Esophagus muscularis mucosa (tissue), 4 donors: Measurements from ENCODE around the gene BCAP29. TPM values are rescaled to one million over a fixed set of nuclear protein-coding genes. Genes with fewer than 3 reads are reported as not detected.
A peak's percentile ranks its signal among the peaks of the same experiment; 100 is the strongest.

Source experiments
- DNase-seq: peaks from one replicate; pipeline ENCODE4 v3.0.0-alpha.2; 2017; ENCODE audit errors: extremely low spot score
- H3K27ac ChIP-seq, 4 donors: fragments of 200-600 bp; sonication (generic); replicated peaks in 1 of 4; 1 replicate in 3 of 4; 2 replicates in 1 of 4; pipeline ENCODE4 v1.5.1; 2016 to 2019; ENCODE audit warnings: mild to moderate bottlenecking in 1 of 4
- H3K27me3 ChIP-seq, 4 donors: fragments of 200-600 bp; sonication (generic); one replicate each; pipeline versions ENCODE4 v1.5.1 to v1.6.0; 2016 to 2019
- H3K36me3 ChIP-seq, 4 donors: fragments of 200-600 bp; sonication (generic); one replicate each; pipeline ENCODE4 v1.5.1; 2016 to 2019
- H3K4me1 ChIP-seq, 4 donors: fragments of 200-600 bp; sonication (generic); one replicate each; pipeline ENCODE4 v1.5.1; 2016 to 2019
- H3K4me3 ChIP-seq, 4 donors: fragments of 200-600 bp; sonication (generic); 1 replicate in 2 of 4; 2 replicates in 2 of 4; pipeline ENCODE4 v1.5.1; 2016 to 2019; ENCODE audit warnings: mild to moderate bottlenecking in 4 of 4, moderate library complexity in 1 of 4
- H3K9me3 ChIP-seq, 4 donors: fragments of 200-600 bp; sonication (generic); 1 replicate in 3 of 4; 2 replicates in 1 of 4; pipeline ENCODE4 v1.5.1; 2016 to 2019
- EP300 ChIP-seq: sonication (generic); formaldehyde crosslinking; IDR thresholded peaks from one replicate; pipeline ENCODE4 v1.6.1; 2017; ENCODE audit warnings: antibody characterized with exemption
- POLR2A ChIP-seq: fragments of 450-650 bp; IDR thresholded peaks from one replicate; pipeline ENCODE4 v1.6.1; 2017; ENCODE audit warnings: antibody characterized with exemption, moderate library complexity, mild to moderate bottlenecking, low read depth
- POLR2AphosphoS5 ChIP-seq, 2 donors: sonication (generic); formaldehyde crosslinking; IDR thresholded peaks; one replicate each; pipeline ENCODE4 v1.6.1; 2017; ENCODE audit warnings: antibody characterized with exemption in 2 of 2
- whole genome bisulfite sequencing: methylation state at CpG from one replicate; pipeline ENCODE4 v1.1.5; 2018; 5-methylcytosine and 5-hydroxymethylcytosine counted together
- intact Hi-C: fragments of 100-400 bp; cut with DNase I; formaldehyde crosslinking; loops from one replicate; pipeline ENCODE4 v1.15.1; 2023
- total RNA-seq, 4 donors: library from RNA; depleted of rRNA; stranded (reverse); fragments of >200 nt; gene quantifications; one replicate each; pipeline versions ENCODE4 v1.1.0 to v1.2.1, GENCODE V29; 2016
- TF ChIP-seq, protein P1 (sequence below), 3 experiments: fragments of 200-600 bp in 2 of 3; fragments of 450-650 bp in 1 of 3; sonication (generic) in 2 of 3; IDR thresholded peaks; one replicate each; pipeline ENCODE4 v1.5.1; 2017 to 2019; ENCODE audit warnings: antibody characterized with exemption in 3 of 3, mild to moderate bottlenecking in 2 of 3, moderate library complexity in 1 of 3

The BCAP29 gene
- total RNA-seq, 4 donors from 2014 or later, result 89.8 to 116 (median 107) TPM

DNA sequence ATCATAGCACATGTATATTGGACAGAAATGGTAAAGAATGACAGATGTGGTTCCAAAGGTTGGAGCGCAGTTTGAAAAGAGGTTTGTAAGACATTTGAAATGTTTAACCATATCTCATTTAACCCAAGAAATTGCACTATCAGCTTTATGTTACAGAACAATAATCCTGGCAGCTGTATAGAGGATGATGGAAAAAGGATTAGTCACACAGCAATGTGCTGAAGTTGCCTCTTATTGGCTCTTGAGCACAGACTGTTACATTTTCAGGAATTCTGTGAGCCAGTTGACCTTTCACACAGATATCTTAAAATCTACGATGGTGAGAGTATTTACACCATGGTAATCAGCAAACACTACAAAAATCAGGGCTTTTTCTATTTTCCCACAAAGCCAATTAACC, 20.2 kb upstream of the BCAP29 start:
- no peak for DNase-seq
- intact Hi-C loops, result loop anchor here (10.0 kb wide), 2 partner anchors 165 to 315 kb away; no protein-coding TSS in a partner anchor
- peaks cover 28 to 44% (median 37%) of the 10 kb centered on the region in 4 donors for H3K4me1 ChIP-seq
- peaks cover 0 to 30% (median 15%) of the 10 kb centered on the region in 4 donors for H3K36me3 ChIP-seq
- H3K27ac ChIP-seq, result peak overlapping the region in 1 of 4 donors; percentile 36
- H3K9me3 ChIP-seq, result no peaks in the 10 kb centered on the region
- 67% methylated on average over 2 of the region's 2 CpGs for WGBS
- no peak for TF ChIP-seq POLR2A
- H3K4me3 ChIP-seq, result no peak overlapping the region
- H3K27me3 ChIP-seq, result no peaks in the 10 kb centered on the region

DNA sequence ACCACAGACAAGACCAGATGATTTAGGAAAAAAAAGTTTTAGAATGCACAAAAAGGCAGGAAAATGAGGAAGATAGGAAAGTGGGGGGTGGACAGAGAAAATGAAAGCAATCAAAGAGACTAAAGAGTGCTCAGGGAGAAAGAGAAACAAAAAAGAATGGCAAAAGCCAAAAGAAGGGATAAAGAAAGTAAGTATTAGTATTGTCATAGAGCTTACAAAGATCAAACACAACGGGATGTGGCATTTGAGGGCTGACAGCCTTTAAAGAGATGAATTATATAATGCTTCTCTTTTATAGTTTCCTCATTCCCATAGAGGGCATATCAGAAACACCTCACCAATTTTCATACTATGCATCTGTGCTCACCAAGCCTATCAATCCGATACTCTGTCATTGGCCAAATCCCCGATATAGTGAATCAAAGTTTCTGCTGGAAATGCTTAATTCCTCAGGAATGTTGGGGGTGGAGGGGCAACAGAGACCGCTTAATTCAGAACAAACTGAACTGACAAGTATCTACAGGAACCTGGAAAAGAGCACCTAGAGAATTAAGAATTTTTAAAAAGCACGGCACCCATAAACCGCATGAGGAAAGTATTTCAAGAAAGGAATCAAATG, 19.0 kb upstream of the BCAP29 start:
- intact Hi-C loops, result loop anchor here (10.0 kb wide), 2 partner anchors 164 to 314 kb away; no protein-coding TSS in a partner anchor
- Histone ChIP-seq H3K27me3 (no peaks in the 10 kb centered on the region), H3K36me3 (peaks cover 0 to 19% (median 9%) of the 10 kb centered on the region in 4 donors), H3K9me3 (no peaks in the 10 kb centered on the region), H3K4me3 (no peak overlapping the region), H3K4me1 (peaks cover 30 to 53% (median 44%) of the 10 kb centered on the region in 4 donors), H3K27ac (no peak overlapping the region)
- no peak for DNase-seq
- 73% methylated on average over 6 of the region's 6 CpGs for WGBS
- TF ChIP-seq, protein P1, sequence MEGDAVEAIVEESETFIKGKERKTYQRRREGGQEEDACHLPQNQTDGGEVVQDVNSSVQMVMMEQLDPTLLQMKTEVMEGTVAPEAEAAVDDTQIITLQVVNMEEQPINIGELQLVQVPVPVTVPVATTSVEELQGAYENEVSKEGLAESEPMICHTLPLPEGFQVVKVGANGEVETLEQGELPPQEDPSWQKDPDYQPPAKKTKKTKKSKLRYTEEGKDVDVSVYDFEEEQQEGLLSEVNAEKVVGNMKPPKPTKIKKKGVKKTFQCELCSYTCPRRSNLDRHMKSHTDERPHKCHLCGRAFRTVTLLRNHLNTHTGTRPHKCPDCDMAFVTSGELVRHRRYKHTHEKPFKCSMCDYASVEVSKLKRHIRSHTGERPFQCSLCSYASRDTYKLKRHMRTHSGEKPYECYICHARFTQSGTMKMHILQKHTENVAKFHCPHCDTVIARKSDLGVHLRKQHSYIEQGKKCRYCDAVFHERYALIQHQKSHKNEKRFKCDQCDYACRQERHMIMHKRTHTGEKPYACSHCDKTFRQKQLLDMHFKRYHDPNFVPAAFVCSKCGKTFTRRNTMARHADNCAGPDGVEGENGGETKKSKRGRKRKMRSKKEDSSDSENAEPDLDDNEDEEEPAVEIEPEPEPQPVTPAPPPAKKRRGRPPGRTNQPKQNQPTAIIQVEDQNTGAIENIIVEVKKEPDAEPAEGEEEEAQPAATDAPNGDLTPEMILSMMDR (IDR thresholded peaks at IDR 0.05), result no peak

DNA sequence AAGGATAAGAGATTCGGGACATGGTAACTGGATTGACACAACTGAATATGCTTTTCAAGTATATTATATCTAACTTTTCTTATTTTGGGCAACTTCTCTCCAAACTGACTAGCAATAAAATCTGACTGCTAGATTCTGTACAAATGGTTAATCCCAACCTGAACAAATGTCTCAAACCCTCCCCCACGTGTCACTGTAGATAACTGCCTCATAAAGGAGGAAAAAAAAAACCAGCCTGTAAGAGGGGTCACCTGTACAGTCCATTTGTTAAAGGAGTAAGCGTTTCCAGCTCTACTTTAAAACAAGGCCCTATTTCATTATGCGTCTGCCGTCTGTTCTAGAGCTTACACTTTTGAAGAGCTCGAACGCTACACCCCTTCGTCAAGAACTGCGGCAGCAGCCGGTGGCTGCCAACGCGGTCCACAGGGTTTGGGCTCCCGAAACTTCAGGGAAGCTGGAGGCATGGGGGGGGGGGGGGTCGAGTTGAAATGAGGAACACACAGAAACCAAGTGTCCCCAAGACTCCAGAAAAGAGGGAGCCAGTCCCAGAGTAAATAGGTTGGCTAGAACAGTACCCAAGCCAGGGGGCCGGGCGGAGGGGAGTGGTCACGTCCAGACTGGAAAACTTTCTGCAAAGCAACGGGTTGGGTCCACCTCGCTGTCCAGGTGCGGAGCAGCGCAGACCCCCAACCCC, 16.8 kb upstream of the BCAP29 start:
- Histone ChIP-seq H3K27ac (peak overlapping the region; percentile 92 to 96 (median 94)), H3K9me3 (no peaks in the 10 kb centered on the region), H3K4me1 (peaks cover 30 to 53% (median 44%) of the 10 kb centered on the region in 4 donors), H3K27me3 (no peaks in the 10 kb centered on the region), H3K4me3 (peak overlapping the region; percentile 90 to 97 (median 94)), H3K36me3 (no peaks in the 10 kb centered on the region)
- 9% methylated on average over 17 of the region's 21 CpGs for WGBS
- TF ChIP-seq EP300 (no peak), POLR2A (no peak), POLR2AphosphoS5 (IDR thresholded peaks at IDR 0.05) (no peak)
- TF ChIP-seq, protein P1 (IDR thresholded peaks at IDR 0.05), result no peak
- DNase-seq, result peak; percentile 92
- intact Hi-C loops, result loop anchor here (10.0 kb wide), 2 partner anchors 162 to 312 kb away; no protein-coding TSS in a partner anchor

DNA sequence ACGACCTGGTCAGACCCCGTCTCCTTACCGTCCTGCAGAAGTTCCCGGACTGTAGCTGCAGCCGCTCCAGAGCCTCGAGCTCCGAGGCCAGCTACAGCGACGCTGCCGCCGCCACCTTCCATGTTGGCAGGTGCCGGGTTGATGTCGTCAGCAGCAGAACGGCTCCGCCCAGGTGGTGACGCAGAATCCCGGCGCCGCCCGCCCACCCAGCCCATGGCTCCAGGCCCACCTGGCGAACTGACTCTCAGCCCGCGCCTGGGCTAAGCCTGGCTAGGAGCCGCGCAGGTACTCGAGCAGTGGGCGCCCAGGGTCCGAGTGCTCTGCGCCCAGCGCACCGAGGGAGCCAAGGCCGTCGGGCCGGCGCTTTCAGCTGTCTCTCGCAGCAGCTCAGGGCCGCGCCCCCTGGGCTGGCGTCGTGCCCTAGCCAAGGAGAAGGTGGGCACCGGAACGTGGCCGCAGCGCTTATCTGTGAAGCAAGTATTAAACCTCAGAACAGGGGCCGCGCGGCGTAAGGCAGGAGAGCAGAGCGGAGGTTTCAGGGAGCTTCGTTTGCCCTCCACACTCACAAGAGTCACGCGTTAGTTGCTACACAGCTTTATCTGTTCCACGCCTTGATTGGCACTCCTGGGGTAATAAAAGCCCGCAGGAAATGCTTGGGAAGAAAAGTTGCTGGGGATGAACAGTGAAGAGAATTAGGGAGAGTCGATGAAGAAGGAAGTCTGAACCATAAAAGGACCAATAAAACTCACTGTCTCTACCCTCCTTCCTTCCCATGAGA, 16.1 kb upstream of the BCAP29 start, which contains the start of the genes COG5 and DUS4L:
TSS of gene COG5 (minus strand) at position 146 of the 778 bp plus-strand sequence. CDS start at position 122, 24 bp downstream.
TSS of gene DUS4L (plus strand) at position 197 of the 778 bp plus-strand sequence. CDS start 3,100 bp downstream, outside the sequence.
- DNase-seq, result peak; percentile 93
- H3K9me3 ChIP-seq, result no peaks in the 10 kb centered on the region
- H3K4me1 ChIP-seq, result peaks cover 30 to 53% (median 44%) of the 10 kb centered on the region in 4 donors
- peak within 1 kb of the TSS; percentile 92 to 96 (median 94) for H3K27ac ChIP-seq
- intact Hi-C loops, result loop anchor here (10.0 kb wide), 2 partner anchors 161 to 311 kb away; no protein-coding TSS in a partner anchor
- H3K27me3 ChIP-seq, result no peaks in the 10 kb centered on the region
- TF ChIP-seq, protein P1 (IDR thresholded peaks at IDR 0.05), result no peak
- TF ChIP-seq POLR2AphosphoS5 (IDR thresholded peaks at IDR 0.05) (peak; percentile 92 to 94), POLR2A (peak; percentile 10)
- WGBS, result 0% methylated on average over 26 of the region's 55 CpGs
- H3K4me3 ChIP-seq, result peak within 1 kb of the TSS; percentile 90 to 97 (median 94)
- no peaks in the 10 kb centered on the region for H3K36me3 ChIP-seq
